HG03575 (cell line): ENCODE data around the gene METTL15.
"Not testable (repeated sequence)": the region's sequence is repeated elsewhere in the genome, so short reads cannot be mapped to it uniquely, and the experiment has no call there.

Experiments used
- ATAC-seq: cut with Tn5 transposase; IDR thresholded peaks from one replicate; pipeline ENCODE4 v1.9.1; 2021; ENCODE audit not compliant: unreplicated experiment, insufficient number of reproducible peaks, low FRiP score; ENCODE audit errors: extremely low read depth

METTL15 gene

DNA sequence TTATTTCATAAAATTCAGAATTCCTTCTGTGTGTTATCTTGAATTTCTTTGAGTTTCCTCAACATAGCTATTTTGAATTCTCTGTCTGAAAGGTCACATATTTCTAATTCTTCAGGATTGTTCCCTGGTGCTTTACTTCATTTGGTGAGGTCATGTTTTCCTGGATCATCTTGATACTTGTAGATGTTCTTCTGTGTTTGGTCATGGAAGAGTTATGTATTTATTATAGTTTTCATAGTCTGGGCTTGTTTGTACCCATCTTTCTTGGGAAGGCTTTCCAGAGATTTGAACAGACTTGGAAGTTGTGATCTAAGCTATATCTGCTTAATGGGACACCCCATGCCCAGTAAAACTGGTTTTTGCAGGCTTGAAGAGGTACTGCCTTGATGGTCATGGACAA is 149.6 kb downstream of the METTL15 start:
- ATAC-seq: no peak

DNA sequence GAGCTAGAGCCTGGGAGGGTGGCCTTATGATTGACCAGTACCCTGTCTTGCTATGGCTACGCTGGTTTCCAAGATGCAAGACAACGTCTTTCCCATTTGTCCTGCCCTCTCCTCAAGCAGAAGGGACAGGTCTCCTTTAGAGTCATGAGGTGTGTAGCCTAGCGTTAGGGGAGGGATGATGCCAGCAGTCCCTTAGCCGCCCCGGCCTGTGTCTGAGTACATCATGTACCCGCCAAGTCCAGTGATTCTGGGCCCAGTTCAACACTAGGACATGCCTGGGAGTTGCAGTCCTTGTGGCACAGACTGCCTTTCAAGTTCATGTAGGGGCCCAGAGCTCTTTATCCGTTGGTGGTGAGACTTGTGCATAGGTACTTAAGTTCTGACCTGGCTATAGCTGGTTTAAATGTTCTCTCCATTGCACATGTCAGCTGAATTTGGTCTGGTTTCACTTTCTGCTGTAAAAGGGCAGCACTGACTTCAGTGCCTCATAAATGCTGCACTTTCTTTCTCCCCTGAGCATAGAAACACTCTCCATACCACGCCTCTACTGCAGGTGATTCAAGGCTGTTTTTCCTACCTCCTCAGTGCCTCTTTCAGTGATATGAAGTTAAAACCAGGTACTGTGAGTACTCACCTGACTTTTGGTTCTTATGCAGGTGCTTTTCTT is 151.1 kb downstream of the METTL15 start:
- ATAC-seq: no peak

DNA sequence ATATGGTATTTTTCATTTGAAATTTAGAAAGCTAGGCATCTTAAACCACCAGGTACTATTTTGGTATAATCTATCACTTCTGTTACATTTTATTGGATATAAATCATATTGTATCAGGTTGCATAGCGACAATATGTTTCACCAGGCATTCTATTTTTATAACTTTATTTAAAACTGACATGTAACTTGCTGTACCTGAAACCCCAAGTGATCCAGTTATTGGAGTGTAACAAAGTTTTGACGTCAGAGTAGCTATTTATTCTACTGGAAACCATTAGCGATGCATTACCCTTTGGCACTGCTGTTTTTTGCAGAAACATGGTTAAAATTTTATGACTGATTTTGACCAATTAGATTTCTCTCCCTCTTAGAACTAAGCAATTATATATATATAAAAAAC is 160.7 kb downstream of the METTL15 start:
- no peak for ATAC-seq

DNA sequence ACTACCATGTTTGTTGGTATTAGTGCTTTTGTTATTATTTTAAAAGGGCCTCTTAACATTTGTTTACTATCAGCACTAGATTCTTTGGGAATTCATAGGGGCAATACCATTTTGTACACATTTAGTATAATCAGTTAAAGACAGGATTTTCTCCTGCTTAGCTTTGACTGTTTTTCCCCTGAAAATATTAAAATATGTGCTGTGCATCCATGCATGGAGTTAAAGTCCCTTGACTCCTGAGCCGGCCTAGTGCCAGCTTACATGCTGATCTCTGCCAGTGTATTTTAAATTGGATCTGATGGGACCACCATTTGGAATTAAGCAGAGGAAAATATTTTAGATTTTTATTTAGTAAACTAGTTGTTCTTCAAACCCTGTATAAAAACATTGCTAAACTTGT is 161.4 kb downstream of the METTL15 start:
- no peak for ATAC-seq

DNA sequence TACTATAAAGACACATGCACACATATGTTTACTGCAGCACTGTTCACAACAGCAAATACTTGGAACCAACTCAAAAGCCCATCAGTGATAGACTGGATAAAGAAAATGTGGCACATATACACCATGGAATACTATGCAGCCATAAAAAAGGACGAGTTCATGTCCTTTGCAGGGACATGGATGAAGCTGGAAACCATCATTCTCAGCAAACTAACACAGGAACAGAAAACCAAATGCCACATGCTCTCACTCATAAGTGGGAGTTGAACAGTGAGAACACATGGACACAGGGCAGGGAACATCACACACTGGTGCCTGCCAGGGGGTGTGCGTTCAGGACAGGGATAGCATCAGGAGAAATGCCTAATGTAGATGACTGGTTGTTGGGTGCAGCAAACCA is 164.1 kb downstream of the METTL15 start:
- ATAC-seq: not testable (repeated sequence)

DNA sequence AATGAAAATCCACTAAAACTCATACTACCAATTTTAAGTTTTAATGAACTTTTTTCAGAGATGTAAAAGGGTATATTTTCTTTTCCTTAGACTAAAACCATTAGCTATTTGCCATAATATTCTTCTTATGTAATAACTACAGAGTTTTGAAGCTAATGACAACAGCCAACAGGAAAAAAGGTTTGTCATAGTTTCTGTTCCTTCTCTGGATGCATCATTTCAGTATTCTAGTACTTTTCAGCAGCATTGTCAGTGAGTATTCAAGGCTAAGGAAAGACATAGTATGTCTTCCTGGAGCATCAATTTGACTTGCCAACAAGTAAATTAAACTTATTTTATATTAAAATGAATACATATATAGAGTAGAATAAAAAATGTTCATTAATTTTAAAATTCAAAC is 166.0 kb downstream of the METTL15 start:
- no peak for ATAC-seq

DNA sequence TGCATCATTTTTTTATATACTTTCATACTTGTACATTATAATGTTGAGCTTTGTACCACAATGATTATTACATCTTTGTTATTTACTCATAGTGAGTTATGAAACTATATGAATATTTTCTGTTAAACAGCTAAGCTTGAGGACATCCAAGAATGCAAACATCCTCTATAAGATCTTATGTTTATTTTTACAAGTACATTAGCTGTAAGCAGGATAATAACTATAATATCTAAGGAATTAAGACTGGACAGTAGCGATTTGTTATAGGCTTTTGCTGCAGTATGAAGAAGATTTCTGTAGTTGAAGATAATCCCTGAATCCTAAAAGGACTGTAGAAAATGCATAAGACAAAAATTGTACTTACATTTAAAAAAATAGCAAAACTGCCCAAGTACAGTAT is 176.0 kb downstream of the METTL15 start:
- ATAC-seq: no peak

DNA sequence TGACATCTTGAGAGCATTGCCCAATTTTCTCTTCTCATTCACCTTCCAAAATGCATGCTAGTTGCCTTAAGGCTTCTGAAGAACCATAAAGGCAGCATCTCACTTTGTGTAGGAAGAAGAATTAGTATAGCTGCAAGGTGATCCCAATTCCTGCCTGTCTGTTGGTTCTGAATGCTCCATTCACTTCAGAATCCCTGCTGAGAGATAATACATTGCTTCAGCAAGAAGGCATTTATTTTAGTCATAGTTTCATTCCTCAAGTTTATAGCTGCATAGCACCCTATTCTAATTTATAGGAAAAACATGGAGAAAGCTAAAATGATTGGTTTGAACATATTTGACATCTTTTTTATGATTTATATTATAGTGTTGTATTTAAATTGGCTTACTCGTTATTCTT is 181.3 kb downstream of the METTL15 start:
- ATAC-seq: no peak

DNA sequence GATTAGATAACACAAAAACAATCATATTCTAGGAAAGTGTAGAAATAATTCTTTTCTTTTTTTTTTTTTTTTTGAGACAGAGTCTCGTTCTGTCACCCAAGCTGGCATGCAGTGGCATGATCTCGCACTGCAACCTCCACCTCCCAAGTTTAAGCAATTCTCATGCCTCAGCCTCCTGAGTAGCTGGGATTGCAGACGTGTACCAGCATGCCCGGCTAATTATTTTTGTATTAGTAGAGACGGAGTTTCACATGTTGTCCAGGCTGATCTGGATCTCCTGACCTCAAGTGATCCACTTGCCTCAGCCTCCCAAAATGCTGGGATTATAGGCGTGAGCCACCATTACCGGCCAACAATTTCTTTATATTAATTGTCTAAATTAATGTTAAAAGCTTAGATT is 182.8 kb downstream of the METTL15 start:
- ATAC-seq: not testable (repeated sequence)

DNA sequence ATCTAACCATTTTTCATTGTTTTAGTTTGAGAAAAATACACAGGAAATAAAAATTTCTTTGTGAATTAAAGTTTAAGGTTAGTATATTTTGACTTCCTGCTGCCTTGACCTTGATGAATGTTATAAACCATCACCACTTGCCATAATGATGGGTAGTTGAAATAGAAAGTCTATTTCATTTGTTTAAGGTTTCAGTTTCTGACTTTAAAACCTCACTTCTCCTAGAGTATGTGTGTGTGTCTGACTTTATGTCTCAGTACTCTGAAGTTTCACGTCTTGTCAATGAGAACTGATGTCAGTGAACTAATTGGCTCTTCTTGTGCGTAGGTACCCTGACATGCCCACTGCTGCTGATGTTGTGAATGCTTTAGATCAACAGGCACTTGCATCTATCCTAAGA is 188.2 kb downstream of the METTL15 start:
- peak; percentile 76 for ATAC-seq

DNA sequence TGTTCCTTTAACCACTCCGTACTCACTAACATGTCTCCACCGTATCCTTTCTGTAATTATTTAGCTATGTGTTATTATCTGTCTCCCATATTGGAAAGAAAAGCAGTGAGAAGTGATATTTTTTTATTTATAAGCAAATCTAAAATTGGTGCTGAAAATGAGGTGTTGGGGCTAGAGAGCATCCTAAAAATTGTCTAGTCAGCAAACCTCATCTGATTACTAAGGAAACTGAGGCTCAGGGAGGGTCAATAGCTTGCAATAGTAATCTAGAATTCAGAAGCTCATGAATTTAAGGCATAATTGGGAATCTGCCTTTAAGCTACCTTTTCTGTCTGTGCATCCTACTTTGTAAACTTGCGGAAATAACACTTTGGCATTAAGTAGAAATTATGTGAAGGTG is 190.0 kb downstream of the METTL15 start:
- no peak for ATAC-seq

DNA sequence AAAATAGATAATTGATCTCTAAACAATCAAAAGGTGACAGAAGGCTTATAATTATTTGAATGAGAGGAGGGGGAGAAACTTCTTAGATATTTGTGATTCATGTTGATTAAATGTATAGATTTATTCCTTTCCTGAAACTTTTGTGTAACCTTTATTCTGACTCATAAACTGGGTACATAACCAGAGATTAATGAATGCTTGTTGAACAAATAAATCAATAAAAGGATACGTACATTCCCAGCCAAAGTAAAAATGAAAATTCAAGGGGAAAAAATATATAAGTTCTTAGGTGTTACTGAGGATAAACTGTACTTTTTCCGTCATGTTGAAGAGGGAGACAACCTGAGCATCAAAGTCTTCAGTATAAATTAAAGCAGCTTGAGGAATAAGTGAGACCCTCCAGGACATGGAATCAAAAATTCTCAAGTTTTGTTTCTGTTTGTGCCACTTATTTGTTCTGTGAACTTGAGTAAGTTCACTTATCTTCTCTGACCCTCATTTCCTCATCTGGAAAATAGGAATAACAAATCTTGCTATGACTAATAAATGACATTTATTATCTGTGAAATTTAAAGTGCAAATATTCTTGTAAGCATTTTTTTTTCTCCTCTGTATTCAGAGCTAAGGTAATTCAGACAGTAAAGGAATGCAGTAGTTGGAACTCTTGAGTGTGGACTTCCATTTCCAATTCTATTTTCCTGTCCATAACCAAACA is 195.4 kb downstream of the METTL15 start:
- ATAC-seq: no peak

DNA sequence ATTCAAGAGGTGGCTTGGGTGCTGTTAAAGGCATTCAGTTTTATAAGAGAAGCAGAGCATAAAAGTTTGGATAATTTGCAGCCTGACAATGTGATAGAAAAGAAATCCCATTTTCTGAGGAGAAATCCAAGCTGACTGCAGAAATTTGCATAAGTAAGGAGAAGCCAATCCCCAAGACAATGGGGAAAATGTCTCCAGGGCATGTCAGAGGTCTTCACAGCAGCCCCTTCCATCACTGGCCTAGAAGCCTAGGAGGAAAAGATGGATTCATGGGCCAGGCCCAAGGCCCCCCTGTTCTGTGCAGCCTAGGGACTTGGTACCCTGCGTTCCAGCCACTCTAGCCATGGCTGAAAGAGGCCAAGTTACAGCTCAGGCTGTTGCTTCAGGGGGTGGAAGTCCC is 207.3 kb downstream of the METTL15 start:
- no peak for ATAC-seq

DNA sequence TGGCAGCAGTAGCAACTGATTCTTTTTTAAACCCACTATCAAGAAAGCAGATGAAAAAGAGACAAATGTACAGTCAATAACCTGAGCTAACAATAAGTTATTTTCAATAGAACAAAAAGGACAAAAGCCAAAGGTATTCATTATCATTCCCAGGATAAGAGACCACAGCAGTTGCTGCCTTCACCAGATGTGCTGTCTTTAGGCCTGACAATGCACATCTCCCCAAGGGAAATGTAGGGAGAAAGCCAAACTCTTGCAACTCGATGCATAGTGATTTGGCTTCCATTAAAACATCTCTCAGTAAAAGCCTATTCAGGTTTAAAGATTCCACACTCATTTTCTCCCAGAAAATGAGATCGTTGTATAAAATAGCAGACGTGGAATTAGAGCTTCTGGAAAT is 210.7 kb downstream of the METTL15 start:
- no peak for ATAC-seq

DNA sequence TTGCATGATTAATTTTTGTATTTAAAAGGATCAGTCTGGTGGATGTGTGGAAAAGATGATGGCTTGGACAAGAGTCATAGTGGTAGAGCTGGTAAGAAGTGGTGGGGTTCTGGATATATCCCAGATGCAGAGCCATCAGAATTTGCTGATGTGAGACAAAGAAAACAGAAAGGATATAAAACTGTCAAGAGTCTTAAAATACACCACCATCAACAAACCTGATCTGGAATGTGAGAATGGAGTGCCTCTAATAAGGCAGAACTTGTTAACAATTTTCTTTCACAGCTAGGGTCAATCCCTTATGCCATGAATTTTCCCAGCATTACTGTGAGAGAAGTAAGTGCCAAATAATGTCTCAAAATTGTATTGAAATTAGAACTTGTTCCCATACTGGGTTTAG is 215.4 kb downstream of the METTL15 start:
- no peak for ATAC-seq

DNA sequence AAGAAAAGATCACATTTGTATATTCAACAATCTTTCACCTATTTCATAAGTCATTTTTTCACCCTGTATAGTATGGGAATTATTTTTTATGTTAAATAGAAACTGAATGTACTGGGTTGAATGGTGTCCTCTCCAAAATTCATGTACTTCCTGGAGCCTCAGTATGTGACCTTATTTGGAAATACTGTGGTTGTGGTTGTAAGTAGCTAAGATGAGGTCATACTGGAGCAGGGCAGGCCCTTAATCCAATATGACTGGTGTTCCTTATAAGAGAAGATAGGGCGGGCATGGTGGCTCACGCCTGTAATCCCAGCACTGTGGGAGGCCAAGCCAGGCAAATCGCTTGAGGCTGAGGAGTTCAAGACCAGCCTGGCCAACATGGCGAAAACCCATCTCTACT is 224.2 kb downstream of the METTL15 start:
- ATAC-seq: not testable (repeated sequence)

DNA sequence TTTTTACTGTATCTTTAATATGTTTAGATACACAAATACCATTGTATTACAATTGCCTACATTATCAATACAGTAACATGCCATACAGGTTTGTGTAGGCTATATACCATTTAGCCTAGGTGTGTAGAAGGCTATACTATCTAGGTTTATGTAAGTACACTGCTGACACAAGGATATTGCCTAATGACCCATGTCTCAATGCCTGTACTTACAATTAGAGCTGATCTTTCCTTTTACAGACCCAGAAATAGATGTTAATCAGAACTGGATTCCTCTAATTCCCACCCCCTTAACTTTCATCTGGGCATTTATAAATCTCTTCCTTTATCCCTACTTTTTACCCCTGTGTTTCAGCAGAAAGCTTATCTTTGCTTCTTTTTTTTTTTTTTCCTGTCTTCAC is 229.5 kb downstream of the METTL15 start:
- no peak for ATAC-seq

DNA sequence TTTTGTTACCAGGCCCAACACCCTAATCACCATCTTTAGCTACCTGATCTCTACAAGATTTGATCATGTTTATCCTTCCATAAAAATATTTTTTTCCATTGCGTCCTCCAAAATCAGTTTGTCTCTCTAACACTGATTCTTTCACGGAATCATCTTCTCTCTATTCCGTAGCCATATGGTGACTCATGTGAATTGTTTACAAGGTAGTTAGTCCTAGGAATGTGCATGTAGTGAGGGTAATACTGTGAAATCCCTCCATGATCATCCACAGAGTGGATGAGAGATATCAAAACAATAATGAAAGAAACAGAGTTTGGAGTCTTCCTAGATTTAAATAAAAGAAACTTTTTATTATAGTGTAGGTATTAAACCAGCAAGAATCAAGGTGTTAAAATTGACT is 230.2 kb downstream of the METTL15 start:
- no peak for ATAC-seq

DNA sequence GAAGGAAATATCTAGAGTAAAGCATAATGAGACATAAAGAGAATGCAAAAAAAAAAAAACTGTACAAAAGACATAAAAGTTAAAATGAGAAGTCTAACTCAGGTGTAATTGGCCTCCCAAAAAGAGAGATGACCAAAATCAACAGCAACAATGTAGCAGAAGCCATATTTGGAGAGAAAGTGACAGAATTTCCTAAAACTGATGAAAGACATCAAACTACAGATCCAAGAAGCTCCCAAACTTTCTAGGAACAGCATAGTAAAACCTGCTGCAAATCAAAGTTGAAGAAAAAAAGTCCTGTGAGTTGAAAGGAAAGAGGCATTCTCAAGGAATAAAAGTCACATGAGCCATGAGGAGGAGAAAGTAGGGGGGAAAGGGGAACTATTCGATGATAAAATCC is 231.3 kb downstream of the METTL15 start:
- no peak for ATAC-seq

DNA sequence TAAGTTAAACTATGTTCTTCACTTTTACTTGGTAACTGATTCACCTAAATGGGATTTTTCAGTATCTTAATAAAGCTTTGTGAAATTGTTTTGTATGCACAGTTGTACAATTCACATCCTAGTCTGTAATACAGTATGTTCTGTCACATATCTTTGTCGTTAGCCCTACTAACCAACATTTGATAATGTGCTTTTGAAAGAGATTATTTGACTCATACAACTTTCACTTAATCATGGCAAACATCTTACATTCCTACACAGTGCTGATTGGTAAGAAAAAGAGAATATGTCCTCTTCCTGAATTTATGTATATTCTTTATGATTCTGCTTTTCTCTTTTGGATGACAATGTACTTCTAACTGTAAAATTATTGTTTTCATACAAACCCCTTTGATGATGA is 234.5 kb downstream of the METTL15 start:
- no peak for ATAC-seq
